Smooth muscle cell (in vitro differentiated cells): ENCODE measurements around the gene ZBTB44. TPM values are rescaled to one million over a fixed set of nuclear protein-coding genes. Genes with fewer than 3 reads are reported as not detected.

Experiments
- DNase-seq: peaks from one replicate; lab custom pipeline; 2025; ENCODE audit not compliant: unreplicated experiment; lab: John Stamatoyannopoulos, UW
- H2AFZ ChIP-seq: fragments of 200-600 bp; sonication (generic); 2 replicates; pipeline ENCODE4 v1.6.0; 2016; ENCODE audit warnings: antibody characterized with exemption, low read depth, mild to moderate bottlenecking
- H3F3A ChIP-seq: fragments of 200-600 bp; sonication (generic); 2 replicates; pipeline ENCODE4 v1.6.0; 2017; ENCODE audit warnings: antibody characterized with exemption, low read depth
- H3K27ac ChIP-seq: fragments of 200-600 bp; sonication (generic); 2 replicates; pipeline ENCODE4 v1.5.1; 2016; ENCODE audit warnings: low read depth, mild to moderate bottlenecking
- H3K27me3 ChIP-seq: fragments of 200-600 bp; sonication (generic); 2 replicates; pipeline ENCODE4 v1.6.1; 2016; ENCODE audit warnings: low read depth, mild to moderate bottlenecking
- H3K36me3 ChIP-seq: fragments of 200-600 bp; sonication (generic); 2 replicates; pipeline ENCODE4 v1.5.1; 2016; ENCODE audit warnings: low read depth
- H3K4me1 ChIP-seq: fragments of 200-600 bp; sonication (generic); 2 replicates; pipeline ENCODE4 v1.5.1; 2016; ENCODE audit warnings: low read depth
- H3K4me2 ChIP-seq: fragments of 200-600 bp; sonication (generic); 2 replicates; pipeline ENCODE4 v1.6.0; 2016; ENCODE audit warnings: mild to moderate bottlenecking
- H3K4me3 ChIP-seq: fragments of 200-600 bp; sonication (generic); 2 replicates; pipeline ENCODE4 v1.5.1; 2016; ENCODE audit warnings: mild to moderate bottlenecking
- H3K79me2 ChIP-seq: fragments of 200-600 bp; sonication (generic); 2 replicates; pipeline ENCODE4 v1.6.0; 2016; ENCODE audit warnings: low read depth, mild to moderate bottlenecking
- H3K9ac ChIP-seq: fragments of 200-600 bp; sonication (generic); 2 replicates; pipeline ENCODE4 v1.6.0; 2016; ENCODE audit warnings: low read depth
- H3K9me3 ChIP-seq: fragments of 200-600 bp; sonication (generic); replicated peaks from 2 replicates; pipeline ENCODE4 v1.5.1; 2016; ENCODE audit warnings: low read depth
- H4K20me1 ChIP-seq: fragments of 200-600 bp; sonication (generic); 2 replicates; pipeline ENCODE4 v1.6.0; 2016; ENCODE audit warnings: low read depth
- WGBS: methylation state at CpG from one replicate; pipeline ENCODE4 v1.1.7; 2016; ENCODE audit warnings: low lambda C conversion rate; 5-methylcytosine and 5-hydroxymethylcytosine counted together
- polyA plus RNA-seq: library from polyadenylated mRNA; unstranded; fragments of >200 nt; fragmentation: Nextera tagmentation; extraction: Ambion mirVana; gene quantifications from 2 replicates; pipeline ENCODE4 v1.2.1, GENCODE V29; 2016
- total RNA-seq: library from RNA; depleted of rRNA; stranded (reverse); fragments of >200 nt; gene quantifications from 2 replicates; pipeline ENCODE4 v1.2.3, GENCODE V29; 2014
- TF ChIP-seq, protein P1 (sequence below): fragments of 200-600 bp; sonication (generic); IDR thresholded peaks from 2 replicates; pipeline ENCODE4 v1.5.1; 2017; ENCODE audit warnings: borderline replicate concordance, mild to moderate bottlenecking, antibody characterized with exemption; ENCODE audit not compliant: insufficient read depth, poor library complexity, severe bottlenecking

Gene ZBTB44
- total and polyA plus RNA-seq, 2 experiments from 2014 or later, result 2.3 to 27.3 TPM

- Histone ChIP-seq H3K4me1 (no peaks in the 10 kb centered on the region), H3K36me3 (no peaks in the 10 kb centered on the region), H3K27ac (no peak overlapping the region), H4K20me1 (no peaks in the 10 kb centered on the region), H3K4me2 (no peak overlapping the region), H2AFZ (no peak overlapping the region), H3K9me3 (no peaks in the 10 kb centered on the region), H3K27me3 (peaks cover 62% of the 10 kb centered on the region), H3F3A (no peaks in the 10 kb centered on the region), H3K9ac (no peak overlapping the region), H3K4me3 (no peak overlapping the region), H3K79me2 (no peaks in the 10 kb centered on the region)
- 98% methylated on average over 6 of the region's 6 CpGs for WGBS
- no peak for DNase-seq
- TF ChIP-seq, protein P1, sequence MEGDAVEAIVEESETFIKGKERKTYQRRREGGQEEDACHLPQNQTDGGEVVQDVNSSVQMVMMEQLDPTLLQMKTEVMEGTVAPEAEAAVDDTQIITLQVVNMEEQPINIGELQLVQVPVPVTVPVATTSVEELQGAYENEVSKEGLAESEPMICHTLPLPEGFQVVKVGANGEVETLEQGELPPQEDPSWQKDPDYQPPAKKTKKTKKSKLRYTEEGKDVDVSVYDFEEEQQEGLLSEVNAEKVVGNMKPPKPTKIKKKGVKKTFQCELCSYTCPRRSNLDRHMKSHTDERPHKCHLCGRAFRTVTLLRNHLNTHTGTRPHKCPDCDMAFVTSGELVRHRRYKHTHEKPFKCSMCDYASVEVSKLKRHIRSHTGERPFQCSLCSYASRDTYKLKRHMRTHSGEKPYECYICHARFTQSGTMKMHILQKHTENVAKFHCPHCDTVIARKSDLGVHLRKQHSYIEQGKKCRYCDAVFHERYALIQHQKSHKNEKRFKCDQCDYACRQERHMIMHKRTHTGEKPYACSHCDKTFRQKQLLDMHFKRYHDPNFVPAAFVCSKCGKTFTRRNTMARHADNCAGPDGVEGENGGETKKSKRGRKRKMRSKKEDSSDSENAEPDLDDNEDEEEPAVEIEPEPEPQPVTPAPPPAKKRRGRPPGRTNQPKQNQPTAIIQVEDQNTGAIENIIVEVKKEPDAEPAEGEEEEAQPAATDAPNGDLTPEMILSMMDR, result no peak
Observed at GRCh38 chr11:130214861-130215530, 99.7 kb downstream of the ZBTB44 start.

- TF ChIP-seq, protein P1, result no peak
- no peak overlapping the region for H3K27ac ChIP-seq
- no peaks in the 10 kb centered on the region for H3F3A ChIP-seq
- H4K20me1 ChIP-seq, result no peaks in the 10 kb centered on the region
- H2AFZ ChIP-seq, result no peak overlapping the region
- no peak overlapping the region for H3K4me3 ChIP-seq
- no peaks in the 10 kb centered on the region for H3K79me2 ChIP-seq
- H3K36me3 ChIP-seq, result no peaks in the 10 kb centered on the region
- DNase-seq, result no peak
- WGBS, result 95% methylated on average over 9 of the region's 9 CpGs
- no peaks in the 10 kb centered on the region for H3K9me3 ChIP-seq
- peaks cover 63% of the 10 kb centered on the region for H3K27me3 ChIP-seq
- no peak overlapping the region for H3K4me2 ChIP-seq
- H3K9ac ChIP-seq, result no peak overlapping the region
- H3K4me1 ChIP-seq, result no peaks in the 10 kb centered on the region
Observed at GRCh38 chr11:130213979-130214281, 100.8 kb downstream of the ZBTB44 start.

DNA sequence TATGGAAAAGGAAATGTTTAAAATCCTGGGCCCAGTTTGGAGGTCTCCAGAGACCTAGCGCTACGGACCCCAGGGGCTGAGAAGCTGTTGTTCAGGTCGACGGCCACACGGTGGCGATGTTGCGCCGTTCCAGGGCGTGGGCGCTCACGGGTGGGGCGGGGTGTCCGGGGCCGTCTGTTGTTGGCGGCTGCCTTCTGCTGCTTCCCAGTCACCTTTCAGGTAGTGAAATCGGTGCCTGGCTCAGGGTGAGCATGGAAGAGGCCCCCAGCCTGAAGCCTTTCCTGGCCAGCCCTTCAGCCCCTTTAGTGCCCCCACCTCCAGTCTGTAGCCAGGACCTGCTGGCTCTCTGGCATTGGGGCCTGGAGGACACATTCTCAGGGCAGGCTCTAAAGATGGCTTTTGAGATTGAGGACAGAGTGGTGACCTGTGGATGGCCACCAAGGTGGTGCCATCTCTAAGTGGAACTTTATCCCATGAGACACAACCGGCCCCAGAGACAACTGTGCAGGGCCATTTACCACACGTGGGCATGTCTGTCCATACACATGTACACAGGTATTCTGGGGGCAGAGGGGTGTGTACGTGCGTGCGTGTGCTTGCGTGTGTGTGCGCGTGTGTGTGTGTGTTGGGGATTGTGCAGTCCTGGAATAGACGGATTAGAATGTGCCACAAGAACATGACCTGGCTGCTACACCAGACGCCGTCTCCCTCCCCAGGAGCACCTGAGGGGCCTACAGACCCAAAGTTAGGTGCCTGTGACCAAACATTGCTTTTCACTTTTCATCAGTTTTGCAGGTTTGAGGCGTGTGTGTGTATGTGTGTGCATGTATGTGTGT is 101.4 kb downstream of the ZBTB44 start:
- Histone ChIP-seq H3K4me2 (peak overlapping the region; percentile 30), H3K79me2 (no peaks in the 10 kb centered on the region)

More for the DNA sequence above, 101.4 kb downstream of the ZBTB44 start:
- no peak overlapping the region for H3K4me3 ChIP-seq
- WGBS, result 41% methylated on average over 28 of the region's 28 CpGs
- no peak overlapping the region for H2AFZ ChIP-seq
- no peak overlapping the region for H3K27ac ChIP-seq
- H3K36me3 ChIP-seq, result no peaks in the 10 kb centered on the region
- DNase-seq, result peak; percentile 25
- H3F3A ChIP-seq, result no peaks in the 10 kb centered on the region
- TF ChIP-seq, protein P1, result peak; percentile 97
- no peaks in the 10 kb centered on the region for H3K4me1 ChIP-seq
- no peaks in the 10 kb centered on the region for H4K20me1 ChIP-seq
- peaks cover 63% of the 10 kb centered on the region for H3K27me3 ChIP-seq
- H3K9ac ChIP-seq, result no peak overlapping the region
- H3K9me3 ChIP-seq, result no peaks in the 10 kb centered on the region
